SK-N-SH (cell line): Measurements from ENCODE around the gene TOM1L1. TPM values are rescaled to one million over a fixed set of nuclear protein-coding genes. Genes with fewer than 3 reads are reported as not detected.

Experiments
- CTCF ChIA-PET: fragments of 300-600, 350-600 bp; formaldehyde crosslinking; extraction: SDS; loops from one replicate; lab custom pipeline; 2021; lab: Yijun Ruan, JAX
- POLR2A ChIA-PET: fragments of 350-600 bp; sonication (Branson Sonifier 250); formaldehyde crosslinking; extraction: SDS; loops from one replicate; lab custom pipeline; 2020; ENCODE audit warnings: antibody characterized with exemption, inconsistent platforms; lab: Yijun Ruan, JAX
- DNase-seq: peaks from one replicate; pipeline ENCODE4 v3.0.0; 2012
- H2AFZ ChIP-seq: fragments of 200-600 bp; sonication (generic); 2 replicates; pipeline ENCODE4 v1.8.1; 2016; ENCODE audit warnings: antibody characterized with exemption, mild to moderate bottlenecking, low read depth
- H3F3A ChIP-seq: fragments of 200-600 bp; sonication (generic); replicated peaks from 2 replicates; pipeline ENCODE3; 2016; ENCODE audit warnings: antibody characterized with exemption, mild to moderate bottlenecking; ENCODE audit not compliant: insufficient read depth
- H3K27ac ChIP-seq, 2 experiments: fragments of 200-500 bp in 1 of 2; fragments of 200-600 bp in 1 of 2; sonication (Bioruptor generic) in 1 of 2; sonication (generic), shearing (Covaris generic) in 1 of 2; 2 replicates each; pipeline versions ENCODE4 v1.5.1 to v1.6.1; 2014 to 2016; ENCODE audit warnings: low read depth in 2 of 2, inconsistent platforms in 1 of 2, low read length in 1 of 2, mild to moderate bottlenecking in 1 of 2, mixed read lengths in 1 of 2
- H3K27me3 ChIP-seq: fragments of 200-600 bp; sonication (generic), shearing (Covaris generic); 2 replicates; pipeline ENCODE4 v1.6.1; 2016; ENCODE audit warnings: mixed run types; ENCODE audit not compliant: insufficient read depth
- H3K36me3 ChIP-seq, 2 experiments: fragments of 200-500 bp in 1 of 2; fragments of 200-600 bp in 1 of 2; sonication (Bioruptor generic) in 1 of 2; sonication (generic) in 1 of 2; replicated peaks in 1 of 2; 2 replicates each; pipeline versions ENCODE3 to v1.5.1; 2014 to 2016; ENCODE audit warnings: low read length in 1 of 2, mild to moderate bottlenecking in 1 of 2; ENCODE audit not compliant: insufficient read depth in 2 of 2, control insufficient read depth in 1 of 2
- H3K4me1 ChIP-seq, 2 experiments: fragments of 200-500 bp in 1 of 2; fragments of 200-600 bp in 1 of 2; sonication (Bioruptor generic) in 1 of 2; sonication (generic), shearing (Covaris generic) in 1 of 2; 2 replicates each; pipeline versions ENCODE4 v1.5.1 to v1.6.1; 2014 to 2016; ENCODE audit warnings: low read depth in 1 of 2, low read length in 1 of 2, mixed run types in 1 of 2; ENCODE audit not compliant: insufficient read depth in 2 of 2, control insufficient read depth in 1 of 2
- H3K4me2 ChIP-seq: fragments of 200-600 bp; sonication (generic), shearing (Covaris generic); 2 replicates; pipeline ENCODE4 v1.6.1; 2017; ENCODE audit warnings: mixed run types
- H3K4me3 ChIP-seq, 2 experiments: fragments of 200-500 bp in 1 of 2; fragments of 200-600 bp in 1 of 2; sonication (Bioruptor generic) in 1 of 2; sonication (generic), shearing (Covaris generic) in 1 of 2; 2 replicates each; pipeline versions ENCODE4 v1.5.1 to v1.8.1; 2014 to 2016; ENCODE audit warnings: low read depth in 2 of 2, inconsistent platforms in 1 of 2, low read length in 1 of 2, mild to moderate bottlenecking in 1 of 2, mixed read lengths in 1 of 2, moderate library complexity in 1 of 2
- H3K79me2 ChIP-seq: fragments of 200-600 bp; sonication (generic); 2 replicates; pipeline ENCODE4 v1.8.1; 2017; ENCODE audit warnings: mild to moderate bottlenecking; ENCODE audit not compliant: insufficient read depth
- H3K9ac ChIP-seq: fragments of 200-600 bp; sonication (generic); 2 replicates; pipeline ENCODE4 v1.6.1; 2017; ENCODE audit warnings: mixed run types
- H3K9me2 ChIP-seq: fragments of 200-600 bp; sonication (generic); 2 replicates; pipeline ENCODE4 v1.6.1; 2017; ENCODE audit warnings: mixed run types
- H3K9me3 ChIP-seq: fragments of 200-600 bp; sonication (generic); 2 replicates; pipeline ENCODE4 v1.6.1; 2017; ENCODE audit warnings: mixed run types, mild to moderate bottlenecking, moderate library complexity
- H4K20me1 ChIP-seq: fragments of 200-600 bp; sonication (generic); 2 replicates; pipeline ENCODE4 v1.6.1; 2017; ENCODE audit warnings: mild to moderate bottlenecking, mixed run types; ENCODE audit not compliant: insufficient read depth
- CHD2 ChIP-seq: fragments of 150-350 bp; IDR thresholded peaks from 2 replicates; pipeline ENCODE4 v1.6.1; 2018; ENCODE audit warnings: low read length; ENCODE audit not compliant: partially characterized antibody
- CTCF ChIP-seq: fragments of 200-600 bp; sonication (generic); IDR thresholded peaks from 2 replicates; pipeline ENCODE4 v1.6.1; 2017; ENCODE audit warnings: antibody characterized with exemption, mild to moderate bottlenecking, moderate library complexity
- EP300 ChIP-seq, 2 experiments: IDR thresholded peaks; 2 replicates each; pipeline versions ENCODE4 v1.4.0 to v1.6.1; 2012; ENCODE audit warnings: borderline replicate concordance in 1 of 2, low read depth in 1 of 2, low read length in 1 of 2
- FOSL2 ChIP-seq: IDR thresholded peaks from 2 replicates; pipeline ENCODE4 v1.4.0; 2012; ENCODE audit warnings: low read depth, mild to moderate bottlenecking, moderate library complexity, borderline replicate concordance
- FOXM1 ChIP-seq: IDR thresholded peaks from 2 replicates; pipeline ENCODE4 v1.4.0; 2012; ENCODE audit warnings: low read depth, mild to moderate bottlenecking
- GABPA ChIP-seq: IDR thresholded peaks from 2 replicates; pipeline ENCODE4 v1.4.0; 2012; ENCODE audit warnings: low read depth, mild to moderate bottlenecking
- GATA2 ChIP-seq: sonication (generic); formaldehyde crosslinking; IDR thresholded peaks from 2 replicates; pipeline ENCODE4 v1.5.0; 2020; ENCODE audit warnings: mild to moderate bottlenecking, missing genetic modification reagents
- MEF2A ChIP-seq: IDR thresholded peaks from 2 replicates; pipeline ENCODE4 v1.4.0; 2012; ENCODE audit warnings: low read depth, borderline replicate concordance
- MXI1 ChIP-seq: IDR thresholded peaks from 2 replicates; pipeline ENCODE4 v1.6.1; 2012; ENCODE audit warnings: mild to moderate bottlenecking, low read depth, low read length, improper control_type of control experiment
- NRF1 ChIP-seq: IDR thresholded peaks from 2 replicates; pipeline ENCODE4 v1.6.1; 2012; ENCODE audit warnings: low read depth, mild to moderate bottlenecking, low read length
- POLR2AphosphoS5 ChIP-seq: IDR thresholded peaks from 2 replicates; pipeline ENCODE4 v1.6.1; 2012; ENCODE audit warnings: low read depth, low read length
- RAD21 ChIP-seq: IDR thresholded peaks from 2 replicates; pipeline ENCODE4 v1.6.1; 2012; ENCODE audit warnings: mild to moderate bottlenecking, low read length
- RFX5 ChIP-seq: IDR thresholded peaks from 2 replicates; pipeline ENCODE4 v1.6.1; 2012; ENCODE audit warnings: mild to moderate bottlenecking, improper control_type of control experiment, low read length
- SIN3A ChIP-seq: IDR thresholded peaks from 2 replicates; pipeline ENCODE4 v1.6.1; 2012; ENCODE audit warnings: low read depth, mild to moderate bottlenecking, low read length, moderate library complexity, borderline replicate concordance
- SMC3 ChIP-seq: IDR thresholded peaks from 2 replicates; pipeline ENCODE4 v1.6.1; 2012; ENCODE audit warnings: low read depth, low read length, improper control_type of control experiment
- TAF1 ChIP-seq: IDR thresholded peaks from 2 replicates; pipeline ENCODE4 v1.6.1; 2012; ENCODE audit warnings: low read depth, mild to moderate bottlenecking, low read length, moderate library complexity, borderline replicate concordance
- TCF12 ChIP-seq: IDR thresholded peaks from 2 replicates; pipeline ENCODE4 v1.4.0; 2012
- TEAD4 ChIP-seq: IDR thresholded peaks from 2 replicates; pipeline ENCODE4 v1.4.0; 2012; ENCODE audit warnings: mild to moderate bottlenecking, borderline replicate concordance; ENCODE audit not compliant: insufficient read depth
- YY1 ChIP-seq: IDR thresholded peaks from 2 replicates; pipeline ENCODE4 v1.4.0; 2012; ENCODE audit warnings: low read depth, mild to moderate bottlenecking
- WGBS: methylation state at CpG from one replicate; pipeline ENCODE4 v1.1.6; 2017; ENCODE audit warnings: low lambda C conversion rate; 5-methylcytosine and 5-hydroxymethylcytosine counted together
- polyA plus RNA-seq, 3 experiments: library from polyadenylated mRNA; depleted of rRNA; stranded (reverse); fragments of >200 nt; gene quantifications; 2 replicates each; pipeline ENCODE4 v1.2.3, GENCODE V29; 2012
- TF ChIP-seq, protein P1 (sequence below): fragments of 150-350 bp; IDR thresholded peaks from 2 replicates; pipeline ENCODE4 v1.6.1; 2016; ENCODE audit warnings: mild to moderate bottlenecking, low read depth, low read length
- TF ChIP-seq, protein P2 (sequence below): IDR thresholded peaks from 2 replicates; pipeline ENCODE4 v1.6.1; 2012; ENCODE audit warnings: mild to moderate bottlenecking, low read depth, low read length, moderate library complexity
- TF ChIP-seq, protein P3 (sequence below): IDR thresholded peaks from 2 replicates; pipeline ENCODE4 v1.4.0; 2012; ENCODE audit warnings: low read depth, borderline replicate concordance
- TF ChIP-seq, protein P4 (sequence below): IDR thresholded peaks from 2 replicates; pipeline ENCODE4 v1.4.0; 2012; ENCODE audit warnings: low read depth

TOM1L1 gene
- polyA plus RNA-seq, 1 of the 3 experiments (the other 2 are of a cell fraction), result 46.5 TPM

GRCh38 chr17:54968262-54968987, 67.8 kb downstream of the TOM1L1 start, which contains the start of the genes COX11 and STXBP4:
Gene COX11, minus strand, starts transcription at chr17:54968654. Its CDS starts 8 bp downstream, at chr17:54968646.
Gene STXBP4, plus strand, starts transcription at chr17:54968765. Its CDS starts 17,455 bp downstream, at chr17:54986220.
- Histone ChIP-seq H3K9ac (peak within 1 kb of the TSS; percentile 87), H3K9me2 (no peaks in the 10 kb centered on the region), H3K4me1 (peaks cover 0 to 29% of the 10 kb centered on the region in 2 experiments; a peak in 2 of 4 replicates), H2AFZ (peak within 1 kb of the TSS; percentile 97), H3K27me3 (no peaks in the 10 kb centered on the region), H4K20me1 (no peaks in the 10 kb centered on the region), H3K36me3 (peaks cover 25% of the 10 kb centered on the region in 2 experiments), H3F3A (peaks cover 9% of the 10 kb centered on the region), H3K27ac (peak within 1 kb of the TSS; percentile 75 to 97), H3K4me2 (peak within 1 kb of the TSS; percentile 90), H3K4me3 (peak within 1 kb of the TSS; percentile 93 to 99), H3K9me3 (no peaks in the 10 kb centered on the region), H3K79me2 (peaks cover 72% of the 10 kb centered on the region)
- POLR2A ChIA-PET, result interaction anchor here (0.6 to 1.2 kb wide), 2 partner anchors 19 to 42 kb away, joined by 3 read pairs; no protein-coding TSS in a partner anchor
- CTCF ChIA-PET, result interaction anchor here (1.0 to 2.3 kb wide), 6 partner anchors 24 to 546 kb away, joined by 3 to 7 read pairs (median 4); no protein-coding TSS in a partner anchor
- DNase-seq, result peak; percentile 97
- under 1% methylated on average over 56 of the region's 57 CpGs for WGBS
- TF ChIP-seq GABPA (no peak; the same call in 1 of the 2 replicates), MEF2A (no peak), TCF12 (no peak; the same call in 1 of the 2 replicates), EP300 (IDR thresholded peaks at IDR 0.05; ENCODE audit: borderline replicate concordance in 1 of 2, low read depth in 1 of 2, low read length in 1 of 2) (no peak), NRF1 (no peak; the same call in 1 of the 2 replicates), TAF1 (peak; percentile 91), YY1 (0 out of 2 replicates have a peak, but pooled peaks have one; percentile 40), POLR2AphosphoS5 (peak; percentile 99), SIN3A (peak; percentile 100), TEAD4 (no peak), CTCF (peak; percentile 64), MXI1 (peak; percentile 75; the same call in 1 of the 2 replicates), RAD21 (no peak), SMC3 (0 out of 2 replicates have a peak, but pooled peaks have one; percentile 1), FOXM1 (no peak), FOSL2 (no peak), RFX5 (no peak), GATA2 (CRISPR knock-in tag) (peak; percentile 52; the same call in 1 of the 2 replicates), CHD2 (peak; percentile 100)
- TF ChIP-seq, protein P1, sequence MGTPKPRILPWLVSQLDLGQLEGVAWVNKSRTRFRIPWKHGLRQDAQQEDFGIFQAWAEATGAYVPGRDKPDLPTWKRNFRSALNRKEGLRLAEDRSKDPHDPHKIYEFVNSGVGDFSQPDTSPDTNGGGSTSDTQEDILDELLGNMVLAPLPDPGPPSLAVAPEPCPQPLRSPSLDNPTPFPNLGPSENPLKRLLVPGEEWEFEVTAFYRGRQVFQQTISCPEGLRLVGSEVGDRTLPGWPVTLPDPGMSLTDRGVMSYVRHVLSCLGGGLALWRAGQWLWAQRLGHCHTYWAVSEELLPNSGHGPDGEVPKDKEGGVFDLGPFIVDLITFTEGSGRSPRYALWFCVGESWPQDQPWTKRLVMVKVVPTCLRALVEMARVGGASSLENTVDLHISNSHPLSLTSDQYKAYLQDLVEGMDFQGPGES, result no peak
- TF ChIP-seq, protein P2, sequence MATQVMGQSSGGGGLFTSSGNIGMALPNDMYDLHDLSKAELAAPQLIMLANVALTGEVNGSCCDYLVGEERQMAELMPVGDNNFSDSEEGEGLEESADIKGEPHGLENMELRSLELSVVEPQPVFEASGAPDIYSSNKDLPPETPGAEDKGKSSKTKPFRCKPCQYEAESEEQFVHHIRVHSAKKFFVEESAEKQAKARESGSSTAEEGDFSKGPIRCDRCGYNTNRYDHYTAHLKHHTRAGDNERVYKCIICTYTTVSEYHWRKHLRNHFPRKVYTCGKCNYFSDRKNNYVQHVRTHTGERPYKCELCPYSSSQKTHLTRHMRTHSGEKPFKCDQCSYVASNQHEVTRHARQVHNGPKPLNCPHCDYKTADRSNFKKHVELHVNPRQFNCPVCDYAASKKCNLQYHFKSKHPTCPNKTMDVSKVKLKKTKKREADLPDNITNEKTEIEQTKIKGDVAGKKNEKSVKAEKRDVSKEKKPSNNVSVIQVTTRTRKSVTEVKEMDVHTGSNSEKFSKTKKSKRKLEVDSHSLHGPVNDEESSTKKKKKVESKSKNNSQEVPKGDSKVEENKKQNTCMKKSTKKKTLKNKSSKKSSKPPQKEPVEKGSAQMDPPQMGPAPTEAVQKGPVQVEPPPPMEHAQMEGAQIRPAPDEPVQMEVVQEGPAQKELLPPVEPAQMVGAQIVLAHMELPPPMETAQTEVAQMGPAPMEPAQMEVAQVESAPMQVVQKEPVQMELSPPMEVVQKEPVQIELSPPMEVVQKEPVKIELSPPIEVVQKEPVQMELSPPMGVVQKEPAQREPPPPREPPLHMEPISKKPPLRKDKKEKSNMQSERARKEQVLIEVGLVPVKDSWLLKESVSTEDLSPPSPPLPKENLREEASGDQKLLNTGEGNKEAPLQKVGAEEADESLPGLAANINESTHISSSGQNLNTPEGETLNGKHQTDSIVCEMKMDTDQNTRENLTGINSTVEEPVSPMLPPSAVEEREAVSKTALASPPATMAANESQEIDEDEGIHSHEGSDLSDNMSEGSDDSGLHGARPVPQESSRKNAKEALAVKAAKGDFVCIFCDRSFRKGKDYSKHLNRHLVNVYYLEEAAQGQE, result no peak; the same call in 1 of the 2 replicates
- TF ChIP-seq, protein P3, sequence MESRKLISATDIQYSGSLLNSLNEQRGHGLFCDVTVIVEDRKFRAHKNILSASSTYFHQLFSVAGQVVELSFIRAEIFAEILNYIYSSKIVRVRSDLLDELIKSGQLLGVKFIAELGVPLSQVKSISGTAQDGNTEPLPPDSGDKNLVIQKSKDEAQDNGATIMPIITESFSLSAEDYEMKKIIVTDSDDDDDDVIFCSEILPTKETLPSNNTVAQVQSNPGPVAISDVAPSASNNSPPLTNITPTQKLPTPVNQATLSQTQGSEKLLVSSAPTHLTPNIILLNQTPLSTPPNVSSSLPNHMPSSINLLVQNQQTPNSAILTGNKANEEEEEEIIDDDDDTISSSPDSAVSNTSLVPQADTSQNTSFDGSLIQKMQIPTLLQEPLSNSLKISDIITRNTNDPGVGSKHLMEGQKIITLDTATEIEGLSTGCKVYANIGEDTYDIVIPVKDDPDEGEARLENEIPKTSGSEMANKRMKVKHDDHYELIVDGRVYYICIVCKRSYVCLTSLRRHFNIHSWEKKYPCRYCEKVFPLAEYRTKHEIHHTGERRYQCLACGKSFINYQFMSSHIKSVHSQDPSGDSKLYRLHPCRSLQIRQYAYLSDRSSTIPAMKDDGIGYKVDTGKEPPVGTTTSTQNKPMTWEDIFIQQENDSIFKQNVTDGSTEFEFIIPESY, result peak; percentile 100
- TF ChIP-seq, protein P4, sequence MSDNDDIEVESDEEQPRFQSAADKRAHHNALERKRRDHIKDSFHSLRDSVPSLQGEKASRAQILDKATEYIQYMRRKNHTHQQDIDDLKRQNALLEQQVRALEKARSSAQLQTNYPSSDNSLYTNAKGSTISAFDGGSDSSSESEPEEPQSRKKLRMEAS, result peak; percentile 67
